NB4 (cell line): ENCODE results near the gene CALY.

Source experiments
- DNase-seq: peaks from one replicate; pipeline ENCODE4 v3.0.0; 2010; ENCODE audit warnings: low read depth
- H3K4me3 ChIP-seq: one replicate; pipeline ENCODE4 v1.5.1; 2011; ENCODE audit warnings: mild to moderate bottlenecking, low read depth, low read length, moderate library complexity
- MYC ChIP-seq: IDR thresholded peaks from 2 replicates; pipeline ENCODE4 v1.6.1; 2011; ENCODE audit warnings: low read depth, low read length
- POLR2A ChIP-seq: IDR thresholded peaks from 2 replicates; pipeline ENCODE4 v1.6.1; 2011; ENCODE audit warnings: mild to moderate bottlenecking; ENCODE audit not compliant: insufficient read length; ENCODE audit errors: extremely low read depth
- TF ChIP-seq, protein P1 (sequence below): IDR thresholded peaks from 2 replicates; pipeline ENCODE4 v1.6.1; 2011; ENCODE audit warnings: low read depth, low read length
- TF ChIP-seq, protein P2 (sequence below): IDR thresholded peaks from one replicate; pipeline ENCODE4 v1.5.1; 2012; ENCODE audit warnings: low read depth, low read length

Gene CALY

GRCh38 chr10:133276100-133276434 is 60.6 kb downstream of the CALY start:
- no peak for DNase-seq
- H3K4me3 ChIP-seq, result peak overlapping the region; percentile 40
- TF ChIP-seq, protein P1, sequence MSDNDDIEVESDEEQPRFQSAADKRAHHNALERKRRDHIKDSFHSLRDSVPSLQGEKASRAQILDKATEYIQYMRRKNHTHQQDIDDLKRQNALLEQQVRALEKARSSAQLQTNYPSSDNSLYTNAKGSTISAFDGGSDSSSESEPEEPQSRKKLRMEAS, result no peak

- TF ChIP-seq, protein P1, result no peak
- TF ChIP-seq, protein P2, sequence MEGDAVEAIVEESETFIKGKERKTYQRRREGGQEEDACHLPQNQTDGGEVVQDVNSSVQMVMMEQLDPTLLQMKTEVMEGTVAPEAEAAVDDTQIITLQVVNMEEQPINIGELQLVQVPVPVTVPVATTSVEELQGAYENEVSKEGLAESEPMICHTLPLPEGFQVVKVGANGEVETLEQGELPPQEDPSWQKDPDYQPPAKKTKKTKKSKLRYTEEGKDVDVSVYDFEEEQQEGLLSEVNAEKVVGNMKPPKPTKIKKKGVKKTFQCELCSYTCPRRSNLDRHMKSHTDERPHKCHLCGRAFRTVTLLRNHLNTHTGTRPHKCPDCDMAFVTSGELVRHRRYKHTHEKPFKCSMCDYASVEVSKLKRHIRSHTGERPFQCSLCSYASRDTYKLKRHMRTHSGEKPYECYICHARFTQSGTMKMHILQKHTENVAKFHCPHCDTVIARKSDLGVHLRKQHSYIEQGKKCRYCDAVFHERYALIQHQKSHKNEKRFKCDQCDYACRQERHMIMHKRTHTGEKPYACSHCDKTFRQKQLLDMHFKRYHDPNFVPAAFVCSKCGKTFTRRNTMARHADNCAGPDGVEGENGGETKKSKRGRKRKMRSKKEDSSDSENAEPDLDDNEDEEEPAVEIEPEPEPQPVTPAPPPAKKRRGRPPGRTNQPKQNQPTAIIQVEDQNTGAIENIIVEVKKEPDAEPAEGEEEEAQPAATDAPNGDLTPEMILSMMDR, result peak; percentile 39
- peak; percentile 67 for DNase-seq
- H3K4me3 ChIP-seq, result peak overlapping the region; percentile 40
Observed at GRCh38 chr10:133275684-133276092, 61.0 kb downstream of the CALY start.

DNA sequence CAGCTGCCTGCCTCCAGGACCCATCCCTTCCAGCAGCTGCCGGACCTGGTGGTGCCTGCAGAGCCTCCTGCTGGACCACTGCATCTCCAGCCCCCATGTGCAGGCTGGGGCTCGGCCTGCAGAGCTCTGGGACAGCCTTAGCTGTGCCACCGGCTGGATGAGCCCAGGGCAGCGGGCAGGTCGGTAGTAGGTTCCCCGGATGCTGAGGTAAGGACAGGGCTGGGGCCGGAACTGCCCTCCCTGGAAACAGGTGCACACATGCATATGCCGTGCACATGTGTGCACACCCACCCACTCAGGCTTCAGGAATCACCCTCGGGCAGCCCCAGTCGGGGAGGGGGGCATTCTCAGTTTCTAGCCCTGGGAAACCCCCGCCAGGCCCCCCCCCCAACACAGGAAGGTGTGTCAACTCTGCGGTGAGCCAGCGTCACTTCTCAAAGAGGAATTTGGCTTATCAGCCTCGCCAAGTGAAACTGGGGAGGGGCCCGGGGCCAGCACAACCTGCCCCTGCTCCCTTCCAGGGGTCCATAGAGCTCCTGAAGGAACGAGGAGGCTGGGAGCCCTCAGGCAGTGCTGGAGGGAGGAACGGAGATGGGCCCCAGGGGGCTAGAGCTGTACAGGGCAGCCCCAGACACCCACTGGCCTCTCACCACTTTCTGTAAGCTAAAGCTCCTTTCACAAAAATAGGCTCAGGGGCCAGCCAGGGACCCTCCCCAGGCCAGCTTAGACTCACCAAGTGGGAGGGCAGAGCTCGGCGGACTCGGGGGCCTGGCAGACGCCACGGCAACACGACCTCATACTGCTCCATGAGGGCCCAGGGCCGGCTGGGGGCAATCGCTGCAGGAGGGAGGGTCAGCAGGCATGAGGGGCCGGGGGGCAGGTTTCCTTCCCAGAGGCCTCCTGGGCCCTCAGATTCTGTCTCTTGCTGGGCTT is 61.7 kb downstream of the CALY start:
- peak; percentile 93 for DNase-seq
- H3K4me3 ChIP-seq, result peak overlapping the region; percentile 40
- peak; percentile 32 for TF ChIP-seq POLR2A
- TF ChIP-seq, protein P2, result peak; percentile 17
- TF ChIP-seq, protein P1, result peak; percentile 73
- no peak; the same call in 1 of the 2 replicates for TF ChIP-seq MYC
